SK-N-SH (cell line): ENCODE measurements around the gene PHF23. TPM values are rescaled to one million over a fixed set of nuclear protein-coding genes. Genes with fewer than 3 reads are reported as not detected.

Source experiments
- CTCF ChIA-PET: fragments of 300-600, 350-600 bp; formaldehyde crosslinking; extraction: SDS; loops from one replicate; lab custom pipeline; 2021; lab: Yijun Ruan, JAX
- POLR2A ChIA-PET: fragments of 350-600 bp; sonication (Branson Sonifier 250); formaldehyde crosslinking; extraction: SDS; loops from one replicate; lab custom pipeline; 2020; ENCODE audit warnings: antibody characterized with exemption, inconsistent platforms; lab: Yijun Ruan, JAX
- DNase-seq: peaks from one replicate; pipeline ENCODE4 v3.0.0; 2012
- H2AFZ ChIP-seq: fragments of 200-600 bp; sonication (generic); 2 replicates; pipeline ENCODE4 v1.8.1; 2016; ENCODE audit warnings: antibody characterized with exemption, mild to moderate bottlenecking, low read depth
- H3F3A ChIP-seq: fragments of 200-600 bp; sonication (generic); replicated peaks from 2 replicates; pipeline ENCODE3; 2016; ENCODE audit warnings: antibody characterized with exemption, mild to moderate bottlenecking; ENCODE audit not compliant: insufficient read depth
- H3K27ac ChIP-seq, 2 experiments: fragments of 200-500 bp in 1 of 2; fragments of 200-600 bp in 1 of 2; sonication (Bioruptor generic) in 1 of 2; sonication (generic), shearing (Covaris generic) in 1 of 2; 2 replicates each; pipeline versions ENCODE4 v1.5.1 to v1.6.1; 2014 to 2016; ENCODE audit warnings: low read depth in 2 of 2, inconsistent platforms in 1 of 2, low read length in 1 of 2, mild to moderate bottlenecking in 1 of 2, mixed read lengths in 1 of 2
- H3K27me3 ChIP-seq: fragments of 200-600 bp; sonication (generic), shearing (Covaris generic); 2 replicates; pipeline ENCODE4 v1.6.1; 2016; ENCODE audit warnings: mixed run types; ENCODE audit not compliant: insufficient read depth
- H3K36me3 ChIP-seq, 2 experiments: fragments of 200-500 bp in 1 of 2; fragments of 200-600 bp in 1 of 2; sonication (Bioruptor generic) in 1 of 2; sonication (generic) in 1 of 2; replicated peaks in 1 of 2; 2 replicates each; pipeline versions ENCODE3 to v1.5.1; 2014 to 2016; ENCODE audit warnings: low read length in 1 of 2, mild to moderate bottlenecking in 1 of 2; ENCODE audit not compliant: insufficient read depth in 2 of 2, control insufficient read depth in 1 of 2
- H3K4me1 ChIP-seq, 2 experiments: fragments of 200-500 bp in 1 of 2; fragments of 200-600 bp in 1 of 2; sonication (Bioruptor generic) in 1 of 2; sonication (generic), shearing (Covaris generic) in 1 of 2; 2 replicates each; pipeline versions ENCODE4 v1.5.1 to v1.6.1; 2014 to 2016; ENCODE audit warnings: low read depth in 1 of 2, low read length in 1 of 2, mixed run types in 1 of 2; ENCODE audit not compliant: insufficient read depth in 2 of 2, control insufficient read depth in 1 of 2
- H3K4me2 ChIP-seq: fragments of 200-600 bp; sonication (generic), shearing (Covaris generic); 2 replicates; pipeline ENCODE4 v1.6.1; 2017; ENCODE audit warnings: mixed run types
- H3K4me3 ChIP-seq, 2 experiments: fragments of 200-500 bp in 1 of 2; fragments of 200-600 bp in 1 of 2; sonication (Bioruptor generic) in 1 of 2; sonication (generic), shearing (Covaris generic) in 1 of 2; 2 replicates each; pipeline versions ENCODE4 v1.5.1 to v1.8.1; 2014 to 2016; ENCODE audit warnings: low read depth in 2 of 2, inconsistent platforms in 1 of 2, low read length in 1 of 2, mild to moderate bottlenecking in 1 of 2, mixed read lengths in 1 of 2, moderate library complexity in 1 of 2
- H3K79me2 ChIP-seq: fragments of 200-600 bp; sonication (generic); 2 replicates; pipeline ENCODE4 v1.8.1; 2017; ENCODE audit warnings: mild to moderate bottlenecking; ENCODE audit not compliant: insufficient read depth
- H3K9ac ChIP-seq: fragments of 200-600 bp; sonication (generic); 2 replicates; pipeline ENCODE4 v1.6.1; 2017; ENCODE audit warnings: mixed run types
- H3K9me2 ChIP-seq: fragments of 200-600 bp; sonication (generic); 2 replicates; pipeline ENCODE4 v1.6.1; 2017; ENCODE audit warnings: mixed run types
- H3K9me3 ChIP-seq: fragments of 200-600 bp; sonication (generic); 2 replicates; pipeline ENCODE4 v1.6.1; 2017; ENCODE audit warnings: mixed run types, mild to moderate bottlenecking, moderate library complexity
- H4K20me1 ChIP-seq: fragments of 200-600 bp; sonication (generic); 2 replicates; pipeline ENCODE4 v1.6.1; 2017; ENCODE audit warnings: mild to moderate bottlenecking, mixed run types; ENCODE audit not compliant: insufficient read depth
- CTCF ChIP-seq: fragments of 200-600 bp; sonication (generic); IDR thresholded peaks from 2 replicates; pipeline ENCODE4 v1.6.1; 2017; ENCODE audit warnings: antibody characterized with exemption, mild to moderate bottlenecking, moderate library complexity
- GABPA ChIP-seq: IDR thresholded peaks from 2 replicates; pipeline ENCODE4 v1.4.0; 2012; ENCODE audit warnings: low read depth, mild to moderate bottlenecking
- GATA2 ChIP-seq: sonication (generic); formaldehyde crosslinking; IDR thresholded peaks from 2 replicates; pipeline ENCODE4 v1.5.0; 2020; ENCODE audit warnings: mild to moderate bottlenecking, missing genetic modification reagents
- IRF3 ChIP-seq: fragments of 150-350 bp; IDR thresholded peaks from 2 replicates; pipeline ENCODE4 v1.6.1; 2016; ENCODE audit warnings: mild to moderate bottlenecking, low read depth, low read length
- JUND ChIP-seq: IDR thresholded peaks from 2 replicates; pipeline ENCODE4 v1.4.0; 2012
- MAX ChIP-seq: IDR thresholded peaks from 2 replicates; pipeline ENCODE4 v1.4.0; 2012; ENCODE audit warnings: low read depth
- MEF2A ChIP-seq: IDR thresholded peaks from 2 replicates; pipeline ENCODE4 v1.4.0; 2012; ENCODE audit warnings: low read depth, borderline replicate concordance
- MXI1 ChIP-seq: IDR thresholded peaks from 2 replicates; pipeline ENCODE4 v1.6.1; 2012; ENCODE audit warnings: mild to moderate bottlenecking, low read depth, low read length, improper control_type of control experiment
- NFIC ChIP-seq: IDR thresholded peaks from 2 replicates; pipeline ENCODE4 v1.4.0; 2012; ENCODE audit warnings: borderline replicate concordance
- RCOR1 ChIP-seq: fragments of 150-350 bp; IDR thresholded peaks from 2 replicates; pipeline ENCODE4 v1.6.1; 2017; ENCODE audit warnings: antibody characterized with exemption, low read length
- RFX5 ChIP-seq: IDR thresholded peaks from 2 replicates; pipeline ENCODE4 v1.6.1; 2012; ENCODE audit warnings: mild to moderate bottlenecking, improper control_type of control experiment, low read length
- TAF1 ChIP-seq: IDR thresholded peaks from 2 replicates; pipeline ENCODE4 v1.6.1; 2012; ENCODE audit warnings: low read depth, mild to moderate bottlenecking, low read length, moderate library complexity, borderline replicate concordance
- TEAD4 ChIP-seq: IDR thresholded peaks from 2 replicates; pipeline ENCODE4 v1.4.0; 2012; ENCODE audit warnings: mild to moderate bottlenecking, borderline replicate concordance; ENCODE audit not compliant: insufficient read depth
- YY1 ChIP-seq: IDR thresholded peaks from 2 replicates; pipeline ENCODE4 v1.4.0; 2012; ENCODE audit warnings: low read depth, mild to moderate bottlenecking
- WGBS: methylation state at CpG from one replicate; pipeline ENCODE4 v1.1.6; 2017; ENCODE audit warnings: low lambda C conversion rate; 5-methylcytosine and 5-hydroxymethylcytosine counted together
- polyA plus RNA-seq, 3 experiments: library from polyadenylated mRNA; depleted of rRNA; stranded (reverse); fragments of >200 nt; gene quantifications; 2 replicates each; pipeline ENCODE4 v1.2.3, GENCODE V29; 2012

PHF23 gene
- polyA plus RNA-seq, 1 of the 3 experiments (the other 2 are of a cell fraction), result 53.3 TPM

GRCh38 chr17:7240375-7240774, 1.1 kb upstream of the PHF23 start:
- DNase-seq, result no peak
- 37% methylated on average over 4 of the region's 4 CpGs for WGBS
- peak overlapping the region; percentile 20 to 99; a peak in 3 of 4 replicates for H3K27ac ChIP-seq
- no peaks in the 10 kb centered on the region for H3K27me3 ChIP-seq
- peaks cover 28 to 33% of the 10 kb centered on the region in 2 experiments for H3K4me1 ChIP-seq
- peaks cover 66% of the 10 kb centered on the region for H3K79me2 ChIP-seq
- H3F3A ChIP-seq, result peaks cover 59% of the 10 kb centered on the region
- H3K36me3 ChIP-seq, result peaks cover 28 to 46% of the 10 kb centered on the region in 2 experiments
- no peak overlapping the region for H2AFZ ChIP-seq
- H3K4me3 ChIP-seq, result peak overlapping the region; percentile 36 to 80; a peak in 3 of 4 replicates
- no peaks in the 10 kb centered on the region for H3K9me2 ChIP-seq
- TF ChIP-seq RCOR1 (no peak), MAX (no peak), CTCF (no peak), RFX5 (no peak), MXI1 (no peak), JUND (no peak), GABPA (no peak), NFIC (no peak), TEAD4 (no peak), YY1 (no peak), IRF3 (no peak), MEF2A (no peak)
- TF ChIP-seq, all 33 proteins: peak for 0
- ChIA-PET CTCF (interaction anchor here (0.7 to 5.6 kb wide), 3 partner anchors 20 to 56 kb away, joined by 4 to 35 read pairs (median 26); partner anchors contain the start of genes ACADVL and DLG4), POLR2A (interaction anchor here (1.0 to 1.6 kb wide), 4 partner anchors 9 to 89 kb away, joined by 3 to 7 read pairs (median 3); partner anchors contain the start of genes ACADVL, CTDNEP1, DLG4 and ELP5)
- peaks cover 7% of the 10 kb centered on the region; the same call in 1 of the 2 replicates for H4K20me1 ChIP-seq
- no peaks in the 10 kb centered on the region for H3K9me3 ChIP-seq
- peak overlapping the region; percentile 79 for H3K4me2 ChIP-seq
- peak overlapping the region; percentile 97; the same call in 1 of the 2 replicates for H3K9ac ChIP-seq

- no peaks in the 10 kb centered on the region for H3K9me3 ChIP-seq
Measured at GRCh38 chr17:7238420-7239090, 702 bp downstream of the PHF23 start.

More at GRCh38 chr17:7238420-7239090, 702 bp downstream of the PHF23 start:
- H3K27ac ChIP-seq, result peak overlapping the region; percentile 75 to 97
- H4K20me1 ChIP-seq, result peaks cover 7% of the 10 kb centered on the region; the same call in 1 of the 2 replicates
- DNase-seq, result no peak
- no peak overlapping the region for H2AFZ ChIP-seq
- H3F3A ChIP-seq, result peaks cover 54% of the 10 kb centered on the region
- H3K79me2 ChIP-seq, result peaks cover 81% of the 10 kb centered on the region
- H3K27me3 ChIP-seq, result no peaks in the 10 kb centered on the region
- POLR2A ChIA-PET, result interaction anchor here (0.7 to 1.7 kb wide), 3 partner anchors 18 to 54 kb away, joined by 3 to 6 read pairs (median 6); no protein-coding TSS in a partner anchor
- WGBS, result 1% methylated on average over 39 of the region's 39 CpGs
- CTCF ChIA-PET, result interaction anchor here (1.0 to 5.6 kb wide), 3 partner anchors 18 to 58 kb away, joined by 3 to 35 read pairs (median 26); partner anchors contain the start of genes ACADVL, DLG4 and SLC2A4
- H3K4me1 ChIP-seq, result peaks cover 36 to 41% of the 10 kb centered on the region in 2 experiments
- peak overlapping the region; percentile 83 for H3K4me2 ChIP-seq
- TF ChIP-seq GATA2 (no peak), TAF1 (0 out of 2 replicates have a peak, but pooled peaks have one; percentile 16), CTCF (no peak)
- peaks cover 30 to 43% of the 10 kb centered on the region in 2 experiments for H3K36me3 ChIP-seq
- H3K9ac ChIP-seq, result peak overlapping the region; percentile 96
- no peaks in the 10 kb centered on the region for H3K9me2 ChIP-seq
- peak overlapping the region; percentile 88 to 99 for H3K4me3 ChIP-seq
